GM12873 (cell line): ENCODE measurements around the gene FXYD3.

Experiments
- TF ChIP-seq, protein P1 (sequence below): IDR thresholded peaks from 2 replicates; pipeline ENCODE4 v1.5.1; 2012; ENCODE audit warnings: low read depth, mild to moderate bottlenecking, moderate library complexity, low read length, control low read depth; ENCODE audit not compliant: insufficient read depth; ENCODE audit errors: missing control alignments

The FXYD3 gene

DNA sequence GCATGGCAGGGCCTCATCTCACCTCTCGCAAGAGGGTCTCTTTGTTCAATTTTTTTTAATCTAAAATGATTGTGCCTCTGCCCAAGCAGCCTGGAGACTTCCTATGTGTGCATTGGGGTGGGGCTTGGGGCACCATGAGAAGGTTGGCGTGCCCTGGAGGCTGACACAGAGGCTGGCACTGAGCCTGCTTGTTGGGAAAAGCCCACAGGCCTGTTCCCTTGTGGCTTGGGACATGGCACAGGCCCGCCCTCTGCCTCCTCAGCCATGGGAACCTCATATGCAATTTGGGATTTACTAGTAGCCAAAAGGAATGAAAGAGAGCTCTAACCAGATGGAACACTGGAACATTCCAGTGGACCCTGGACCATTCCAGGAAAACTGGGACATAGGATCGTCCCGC, 8.0 kb downstream of the FXYD3 start:
- TF ChIP-seq, protein P1, sequence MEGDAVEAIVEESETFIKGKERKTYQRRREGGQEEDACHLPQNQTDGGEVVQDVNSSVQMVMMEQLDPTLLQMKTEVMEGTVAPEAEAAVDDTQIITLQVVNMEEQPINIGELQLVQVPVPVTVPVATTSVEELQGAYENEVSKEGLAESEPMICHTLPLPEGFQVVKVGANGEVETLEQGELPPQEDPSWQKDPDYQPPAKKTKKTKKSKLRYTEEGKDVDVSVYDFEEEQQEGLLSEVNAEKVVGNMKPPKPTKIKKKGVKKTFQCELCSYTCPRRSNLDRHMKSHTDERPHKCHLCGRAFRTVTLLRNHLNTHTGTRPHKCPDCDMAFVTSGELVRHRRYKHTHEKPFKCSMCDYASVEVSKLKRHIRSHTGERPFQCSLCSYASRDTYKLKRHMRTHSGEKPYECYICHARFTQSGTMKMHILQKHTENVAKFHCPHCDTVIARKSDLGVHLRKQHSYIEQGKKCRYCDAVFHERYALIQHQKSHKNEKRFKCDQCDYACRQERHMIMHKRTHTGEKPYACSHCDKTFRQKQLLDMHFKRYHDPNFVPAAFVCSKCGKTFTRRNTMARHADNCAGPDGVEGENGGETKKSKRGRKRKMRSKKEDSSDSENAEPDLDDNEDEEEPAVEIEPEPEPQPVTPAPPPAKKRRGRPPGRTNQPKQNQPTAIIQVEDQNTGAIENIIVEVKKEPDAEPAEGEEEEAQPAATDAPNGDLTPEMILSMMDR = no peak

DNA sequence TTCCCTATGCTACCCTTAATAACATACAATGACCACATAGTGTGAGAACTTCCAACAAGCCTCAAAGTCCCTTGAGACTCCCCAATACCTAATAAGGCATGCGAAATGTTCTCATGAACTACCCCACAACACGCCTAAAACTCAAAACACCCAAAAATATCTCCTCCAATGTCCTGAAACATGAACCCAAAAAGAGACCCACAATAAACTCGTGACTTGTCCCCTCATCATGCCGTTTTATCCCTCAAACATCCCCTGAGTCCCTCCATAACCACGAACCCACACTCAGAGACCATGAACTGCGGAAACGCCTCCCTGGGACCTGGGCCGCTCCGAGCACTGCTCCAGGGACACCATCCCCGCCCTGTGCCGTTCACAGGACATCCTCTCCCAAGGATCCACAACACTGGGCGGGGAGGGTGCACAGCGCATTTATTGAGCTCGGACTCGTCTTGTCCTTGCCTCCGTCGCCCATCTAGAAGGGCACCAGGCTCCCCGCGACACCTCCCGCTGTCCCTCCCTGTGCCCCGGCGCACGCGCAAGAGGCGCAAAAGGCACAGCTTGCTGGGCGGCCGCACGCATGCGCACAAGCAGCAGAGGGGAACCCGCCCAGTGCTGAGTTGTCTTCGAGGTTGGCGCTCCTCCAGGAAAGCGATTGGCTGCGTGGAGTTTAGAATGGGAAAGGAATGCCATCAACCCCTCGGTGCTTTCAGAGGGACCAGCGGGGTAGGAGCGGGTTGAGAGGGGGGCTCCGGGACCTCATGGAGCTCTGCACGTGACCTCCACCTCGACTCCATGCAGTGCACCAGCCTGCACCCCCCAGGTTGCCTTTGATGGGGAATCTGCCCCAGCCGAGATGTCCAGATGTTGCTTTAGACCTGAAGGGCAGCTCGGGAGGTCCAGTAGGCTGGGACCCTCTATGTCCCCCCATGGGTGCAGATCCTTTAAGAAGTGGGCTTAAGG, 8.8 kb downstream of the FXYD3 start:
- TF ChIP-seq, protein P1 = no peak

DNA sequence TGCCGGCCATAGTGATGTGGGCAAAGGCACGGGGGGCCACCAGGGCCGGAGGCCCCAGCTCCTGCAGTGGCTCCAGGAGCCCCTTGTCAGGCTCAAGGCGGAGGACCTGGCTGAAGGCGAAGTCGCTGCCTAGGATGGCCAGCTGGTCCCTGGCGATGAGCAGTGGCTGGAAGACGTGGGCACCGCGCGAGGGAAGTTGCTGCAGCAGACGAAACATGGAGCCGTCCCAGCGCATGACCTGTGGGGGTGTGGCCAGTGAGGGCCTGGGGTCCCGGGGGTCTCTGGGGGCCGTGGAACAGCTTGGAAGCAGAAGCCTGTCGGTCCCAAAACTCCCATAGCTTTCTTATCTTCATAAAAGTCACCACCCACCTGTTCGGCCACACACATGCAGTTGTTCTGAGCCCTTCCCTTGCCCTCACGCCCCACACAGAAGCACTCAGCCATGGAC, 9.7 kb downstream of the FXYD3 start:
- TF ChIP-seq, protein P1 = no peak

DNA sequence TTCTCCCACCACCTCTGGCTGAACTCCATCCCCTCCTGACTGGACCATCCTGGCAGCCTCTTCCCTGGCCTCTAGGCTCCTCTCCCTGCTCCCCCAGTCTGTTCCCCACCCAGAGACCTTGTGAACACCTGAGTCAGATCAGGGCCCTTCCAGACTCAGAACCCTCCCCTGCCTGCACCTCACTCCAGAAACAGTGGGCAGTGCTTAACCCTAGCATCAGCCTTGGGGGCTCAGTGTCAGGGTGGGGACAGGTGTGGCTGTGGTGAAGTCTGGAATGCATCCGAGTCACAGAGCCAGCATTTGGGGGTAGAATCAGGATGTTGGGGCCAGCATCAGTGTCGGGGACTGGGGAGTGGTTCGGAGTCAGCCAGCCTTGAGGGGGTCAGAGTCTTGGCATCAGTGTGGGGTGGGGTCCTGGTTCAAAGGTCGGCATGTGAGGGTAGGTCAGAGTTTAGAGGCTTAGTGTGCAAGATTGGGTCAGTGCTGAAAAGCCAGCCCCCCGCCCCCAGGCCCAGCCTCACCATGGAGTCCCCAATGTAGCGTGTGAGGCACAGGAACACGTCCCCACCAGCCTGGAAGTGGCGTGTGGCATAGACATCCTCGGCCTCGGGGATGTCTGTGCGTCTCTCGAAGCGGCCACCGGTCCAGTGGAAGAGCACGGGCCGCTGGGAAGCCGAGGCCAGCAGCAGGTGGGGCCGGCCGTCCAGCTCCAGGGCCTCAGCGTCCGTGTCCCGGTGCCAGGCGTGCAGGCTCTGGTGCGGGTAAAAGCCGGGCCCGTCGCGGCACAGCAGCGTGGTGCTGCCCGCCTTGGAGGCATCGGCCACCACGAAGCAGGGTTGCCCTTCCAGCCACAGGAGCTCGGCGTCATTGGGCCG, 10.4 kb downstream of the FXYD3 start:
- TF ChIP-seq, protein P1 = no peak

DNA sequence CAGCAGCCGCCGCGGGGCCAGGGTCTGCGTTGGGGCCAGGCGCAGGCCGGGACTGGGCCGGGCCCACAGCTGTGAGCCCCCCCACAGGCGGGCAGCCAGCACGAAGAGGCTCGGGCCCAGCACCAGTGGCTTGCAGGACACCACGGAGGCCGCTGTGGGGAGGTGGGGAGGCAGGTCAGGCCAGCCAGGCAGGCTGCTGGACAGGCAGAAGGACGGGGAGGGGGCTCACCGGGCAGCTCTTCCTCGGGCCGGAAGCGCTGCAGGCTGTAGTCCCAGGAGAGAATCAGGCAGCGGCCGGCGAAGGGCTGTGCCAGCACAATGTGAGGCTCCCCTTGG, 11.0 kb downstream of the FXYD3 start:
- TF ChIP-seq, protein P1 = no peak

DNA sequence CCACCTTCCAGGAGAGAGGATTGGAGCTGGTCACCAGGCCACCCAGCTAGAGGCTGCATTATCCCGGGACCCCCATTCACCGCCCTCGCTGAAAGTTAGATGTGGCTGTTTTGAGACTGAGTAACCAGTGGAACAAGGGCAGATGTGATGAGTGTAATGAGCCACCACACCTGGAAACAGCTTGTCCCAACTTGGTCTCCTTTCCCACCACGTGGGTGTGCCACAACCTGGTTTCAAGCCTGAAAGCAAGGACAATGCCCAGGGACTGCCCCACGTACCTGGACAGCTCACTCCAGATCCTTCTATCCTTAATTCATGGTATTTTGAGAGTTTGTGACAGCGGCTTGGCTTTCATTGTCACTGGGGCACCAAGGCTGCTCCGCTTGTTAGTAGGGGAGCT, 12.2 kb downstream of the FXYD3 start:
- TF ChIP-seq, protein P1 = no peak

DNA sequence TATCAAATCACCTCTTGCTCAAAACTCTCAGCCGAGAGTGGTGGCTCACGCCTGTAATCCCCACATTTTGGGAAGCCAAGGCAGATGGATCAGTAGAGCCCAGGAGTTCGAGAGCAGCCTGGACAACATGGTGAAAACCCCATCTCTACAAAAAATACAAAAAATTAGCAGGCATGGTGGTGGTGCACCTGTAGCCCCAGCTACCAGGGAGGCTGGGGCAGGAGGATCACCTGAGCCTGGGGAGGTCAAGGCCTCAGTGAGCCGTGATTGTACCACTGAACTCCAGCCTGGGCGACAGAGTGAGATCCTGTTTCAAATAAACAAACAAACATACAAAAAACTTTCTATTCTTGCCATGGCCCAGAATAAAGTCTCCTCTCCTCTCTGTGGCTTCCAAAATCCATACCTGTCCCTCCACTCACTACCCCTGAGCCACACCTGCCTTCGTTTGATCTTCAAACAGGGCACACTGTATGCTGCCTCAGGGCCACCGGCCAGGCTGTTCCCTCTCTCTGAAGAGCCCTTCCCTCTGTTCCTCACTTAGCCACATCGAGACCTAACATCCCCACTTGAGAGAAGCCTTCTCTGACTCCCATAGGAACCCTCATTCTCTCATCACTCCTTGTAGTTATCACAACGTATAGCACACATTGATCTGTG, 12.9 kb downstream of the FXYD3 start:
- TF ChIP-seq, protein P1 = no peak
